Activated B cell treated with CpG ODN at 0.5 μM for 24 hours (primary cell): ENCODE measurements around the gene SP3. TPM values are rescaled to one million over a fixed set of nuclear protein-coding genes. Genes with fewer than 3 reads are reported as not detected.
A peak's percentile ranks its signal among the peaks of the same experiment; 100 is the strongest.

Experiments used
- ATAC-seq: fragments of 200-7000 bp; cut with Tn5 transposase; one replicate; pipeline ENCODE4 v1.10.0; 2021; ENCODE audit warnings: low read depth, mild to moderate bottlenecking, moderate library complexity
- CTCF ChIA-PET: fragments of 350-600 bp; sonication (Branson Sonifier 250); formaldehyde crosslinking; loops from one replicate; lab custom pipeline; 2021; ENCODE audit warnings: antibody characterized with exemption; lab: Charles Lee
- POLR2A ChIA-PET: fragments of 350-600 bp; sonication (Branson Sonifier 250); formaldehyde crosslinking; loops from one replicate; lab custom pipeline; 2021; ENCODE audit warnings: antibody characterized with exemption; lab: Charles Lee
- DNase-seq: peaks from one replicate; pipeline ENCODE4 v3.0.0; 2022
- H3K27ac Mint-ChIP-seq: one replicate; pipeline ENCODE4 v1.8.0; 2020; ENCODE audit warnings: mixed read lengths
- H3K27me3 Mint-ChIP-seq: one replicate; pipeline ENCODE4 v1.8.0; 2021; ENCODE audit warnings: mixed read lengths
- H3K36me3 Mint-ChIP-seq: one replicate; pipeline ENCODE4 v1.8.0; 2021; ENCODE audit warnings: low read depth, mixed read lengths
- H3K4me1 Mint-ChIP-seq: one replicate; pipeline ENCODE4 v1.8.0; 2021; ENCODE audit warnings: mixed read lengths
- H3K4me3 Mint-ChIP-seq: one replicate; pipeline ENCODE4 v1.8.0; 2020; ENCODE audit warnings: mild to moderate bottlenecking, mixed read lengths
- H3K9me3 Mint-ChIP-seq: one replicate; pipeline ENCODE4 v1.8.0; 2020; ENCODE audit warnings: mixed read lengths
- CTCF ChIP-seq: fragments of 200-600 bp; IDR thresholded peaks from one replicate; pipeline ENCODE4 v1.8.0; 2022; ENCODE audit warnings: antibody characterized with exemption, mild to moderate bottlenecking
- intact Hi-C: fragments of 100-400 bp; cut with micrococcal nuclease; formaldehyde crosslinking; loops from one replicate; pipeline ENCODE4 v1.15.1; 2024
- total RNA-seq: library from RNA; stranded (reverse); gene quantifications from 2 replicates; pipeline ENCODE4 v1.2.3, GENCODE V29; 2022

Gene SP3
- total RNA-seq = 124 and 139 TPM in 2 replicates

DNA sequence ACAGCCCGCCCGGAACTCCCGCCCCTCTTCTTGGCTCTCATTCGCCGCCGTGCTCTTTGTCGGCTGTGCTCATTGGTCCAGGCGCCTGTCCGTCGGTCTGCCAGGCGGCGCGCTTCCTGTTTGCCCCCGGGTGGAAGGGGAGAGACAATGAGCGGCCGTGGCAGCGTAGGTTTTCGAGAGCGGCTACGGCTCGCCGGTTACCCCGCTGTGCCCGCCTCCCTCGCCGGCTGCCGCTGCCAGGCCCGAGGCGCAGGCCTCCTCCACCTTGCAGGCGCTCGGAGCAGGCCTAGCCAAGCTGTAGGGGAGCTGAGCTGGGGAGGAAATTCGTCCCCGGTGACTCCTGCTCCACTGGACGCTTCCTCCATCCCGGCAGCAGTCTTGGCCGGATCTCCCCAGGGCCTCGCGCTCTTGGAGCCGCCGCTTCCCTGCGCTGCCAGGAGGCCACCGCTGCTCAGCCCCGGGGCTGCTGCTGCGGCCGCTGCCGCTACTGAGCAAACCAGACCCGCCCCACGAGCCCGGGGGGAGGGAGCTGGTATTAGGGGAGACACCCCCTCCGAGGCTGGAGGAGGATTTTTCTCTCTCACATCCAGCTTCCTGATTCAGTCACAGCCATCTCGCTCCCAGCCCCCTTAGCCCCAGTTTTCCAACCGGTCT, at the start of gene SP3:
TSS of gene SP3 (minus strand) at position 2 of the 654 bp plus-strand sequence. CDS start 202 bp downstream, outside the sequence.
- CTCF ChIA-PET = no interaction called here
- H3K27ac Mint-ChIP-seq = peak within 1 kb of the TSS; percentile 98
- peak; percentile 91 for DNase-seq
- no peaks in the 10 kb centered on the region for H3K9me3 Mint-ChIP-seq
- intact Hi-C loops = loop anchor here (1.0 to 5.0 kb wide), 10 partner anchors 26 to 1202 kb away; partner anchors contain the start of genes ATF2, GPR155, OLA1 and SCRN3
- peak within 1 kb of the TSS; percentile 93 for H3K4me3 Mint-ChIP-seq
- H3K36me3 Mint-ChIP-seq = peaks cover 29% of the 10 kb centered on the region
- POLR2A ChIA-PET = interaction anchor here (0.6 to 5.0 kb wide), 18 partner anchors 9 to 631 kb away, joined by 3 to 105 read pairs (median 6); partner anchors contain the start of gene OLA1
- no peaks in the 10 kb centered on the region for H3K27me3 Mint-ChIP-seq
- no peak for TF ChIP-seq CTCF
- peak; percentile 66 for ATAC-seq
- H3K4me1 Mint-ChIP-seq = peaks cover 44% of the 10 kb centered on the region

DNA sequence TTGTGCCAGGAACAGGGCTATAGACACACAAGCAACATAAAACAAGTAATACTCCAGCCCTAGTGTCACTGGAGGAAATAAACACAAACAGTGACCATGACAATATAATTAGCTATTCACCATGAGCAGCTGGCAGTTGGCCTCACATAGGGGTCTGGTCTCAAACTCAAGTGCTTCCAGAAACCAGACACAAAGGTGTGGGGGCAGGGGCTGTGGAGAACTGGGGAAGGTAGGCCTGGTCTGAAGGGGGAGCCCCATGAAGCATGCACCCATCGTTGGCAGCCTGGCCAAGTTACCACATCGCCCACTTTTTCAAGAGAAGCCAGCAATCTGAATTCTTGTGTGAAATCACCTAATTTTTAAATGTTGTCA, 49.5 kb upstream of the SP3 start:
- H3K9me3 Mint-ChIP-seq = no peaks in the 10 kb centered on the region
- no peak for ATAC-seq
- H3K27me3 Mint-ChIP-seq = no peaks in the 10 kb centered on the region
- DNase-seq = no peak
- ChIA-PET POLR2A (interaction anchor here (3.2 kb wide), 1 partner anchor 50 kb away, joined by 12 read pairs; no protein-coding TSS in a partner anchor), CTCF (interaction anchor here (0.8 kb wide), 1 partner anchor 17 kb away, joined by 3 read pairs; no protein-coding TSS in a partner anchor)
- H3K4me1 Mint-ChIP-seq = peaks cover 15% of the 10 kb centered on the region
- H3K27ac Mint-ChIP-seq = no peak overlapping the region
- TF ChIP-seq CTCF = no peak
- H3K36me3 Mint-ChIP-seq = no peaks in the 10 kb centered on the region
- H3K4me3 Mint-ChIP-seq = no peak overlapping the region
- intact Hi-C loops = loop anchor here (2.0 kb wide), 1 partner anchor 18 kb away; no protein-coding TSS in a partner anchor

DNA sequence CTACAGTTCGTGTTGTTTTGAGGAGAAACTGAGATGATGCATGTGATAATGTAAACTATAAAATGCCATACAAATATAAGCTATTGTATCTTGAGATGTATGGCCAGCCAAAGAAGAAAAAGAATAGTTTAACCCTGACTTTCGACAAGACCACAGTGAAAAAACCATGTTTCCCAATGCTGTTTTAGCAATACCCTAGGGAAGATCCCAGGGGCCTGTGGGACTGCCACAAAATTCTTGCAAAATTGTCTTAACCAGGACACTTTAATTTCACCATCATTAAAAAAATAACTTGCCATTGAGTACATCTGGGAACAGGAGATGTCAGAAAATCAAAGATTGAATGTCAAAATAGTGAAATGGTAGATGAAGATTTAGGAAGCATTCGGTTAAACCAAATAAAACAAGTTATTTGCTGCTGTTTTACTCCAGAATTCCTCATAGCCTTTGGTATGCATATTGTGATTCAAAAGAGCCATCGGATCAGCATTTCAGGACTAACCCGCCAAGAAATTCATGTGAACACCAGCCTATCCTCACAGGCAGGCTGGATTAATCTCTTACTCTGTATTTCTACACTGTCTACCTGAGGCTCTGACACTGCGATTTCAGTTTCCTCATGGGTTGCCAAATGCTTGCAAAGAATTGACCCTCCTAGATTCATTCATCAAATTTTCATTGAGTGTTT, 49.0 kb upstream of the SP3 start:
- CTCF ChIA-PET = no interaction called here
- H3K36me3 Mint-ChIP-seq = no peaks in the 10 kb centered on the region
- DNase-seq (no peak), ATAC-seq (no peak)
- H3K4me3 Mint-ChIP-seq = no peak overlapping the region
- peaks cover 15% of the 10 kb centered on the region for H3K4me1 Mint-ChIP-seq
- POLR2A ChIA-PET = interaction anchor here (1.1 to 3.2 kb wide), 2 partner anchors 17 to 50 kb away, joined by 3 to 12 read pairs; no protein-coding TSS in a partner anchor
- no peak for TF ChIP-seq CTCF
- no peak overlapping the region for H3K27ac Mint-ChIP-seq
- no peaks in the 10 kb centered on the region for H3K27me3 Mint-ChIP-seq
- no peaks in the 10 kb centered on the region for H3K9me3 Mint-ChIP-seq
- intact Hi-C loops = loop anchor here (2.0 kb wide), 1 partner anchor 19 kb away; no protein-coding TSS in a partner anchor

GRCh38 chr2:174013315-174013751, 48.2 kb upstream of the SP3 start:
- H3K27ac Mint-ChIP-seq = no peak overlapping the region
- H3K27me3 Mint-ChIP-seq = no peaks in the 10 kb centered on the region
- ChIA-PET CTCF (no interaction called here), POLR2A (interaction anchor here (1.1 to 3.2 kb wide), 3 partner anchors 17 to 49 kb away, joined by 3 to 21 read pairs (median 12); no protein-coding TSS in a partner anchor)
- ATAC-seq (no peak), DNase-seq (no peak)
- peak overlapping the region; percentile 73 for H3K4me3 Mint-ChIP-seq
- H3K4me1 Mint-ChIP-seq = peaks cover 15% of the 10 kb centered on the region
- no peaks in the 10 kb centered on the region for H3K36me3 Mint-ChIP-seq
- H3K9me3 Mint-ChIP-seq = no peaks in the 10 kb centered on the region
- TF ChIP-seq CTCF = no peak
- intact Hi-C loops = no loop called here
